A673 (cell line): ENCODE data around the gene ANKRD28.

Experiments used
- EZH2 ChIP-seq: fragments of 200-600 bp; sonication (generic); IDR thresholded peaks from 2 replicates; pipeline ENCODE4 v1.6.1; 2017; ENCODE audit warnings: borderline replicate concordance, low read depth, mild to moderate bottlenecking, mixed read lengths, antibody characterized with exemption, low read length; ENCODE audit not compliant: poor library complexity, severe bottlenecking
- TF ChIP-seq, protein P1 (sequence below): fragments of 300-800, 200-600 bp; sonication (generic); conservative IDR thresholded peaks from 2 replicates; pipeline ENCODE4 v1.5.1; 2017; ENCODE audit warnings: low read depth, mild to moderate bottlenecking, antibody characterized with exemption, low read length, moderate library complexity, mixed read lengths

DNA sequence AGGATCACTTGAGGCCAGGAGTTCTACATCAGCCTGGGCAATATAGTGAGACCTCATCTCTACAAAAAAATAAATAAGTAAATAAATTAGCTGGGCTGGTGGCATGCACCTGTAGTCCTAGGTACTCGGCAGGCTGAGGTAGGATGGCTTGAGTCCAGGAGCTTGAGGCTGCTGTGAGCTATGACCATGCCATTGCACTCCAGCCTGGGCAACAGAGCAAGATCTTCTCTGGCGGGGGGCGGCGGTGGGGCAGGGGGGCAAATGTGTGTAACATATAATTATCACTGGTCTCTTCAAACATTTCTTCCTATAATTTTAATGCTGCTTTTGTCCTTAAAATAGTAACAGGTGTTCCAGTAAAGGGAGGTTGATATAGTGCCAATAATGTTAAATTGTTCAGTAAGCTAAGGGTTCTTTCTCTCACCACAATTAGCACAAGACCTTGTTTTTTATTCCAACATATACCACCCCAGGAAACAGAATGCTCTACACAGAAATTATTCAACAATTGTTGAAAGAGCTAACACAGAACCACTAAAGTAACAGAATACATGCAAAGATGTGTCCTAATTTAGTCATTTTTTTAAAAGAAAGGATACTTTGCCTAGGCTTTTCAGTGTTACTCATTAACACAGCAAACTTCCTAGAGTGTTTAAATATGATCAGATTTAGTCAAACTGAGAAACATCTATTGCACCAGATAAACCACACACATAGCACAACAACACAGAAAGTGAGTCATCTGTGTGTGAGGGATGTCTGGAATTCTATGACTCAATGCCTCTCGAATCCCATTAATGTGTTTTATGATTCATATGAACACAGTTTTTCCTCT, 29.1 kb downstream of the ANKRD28 start:
- TF ChIP-seq, protein P1, sequence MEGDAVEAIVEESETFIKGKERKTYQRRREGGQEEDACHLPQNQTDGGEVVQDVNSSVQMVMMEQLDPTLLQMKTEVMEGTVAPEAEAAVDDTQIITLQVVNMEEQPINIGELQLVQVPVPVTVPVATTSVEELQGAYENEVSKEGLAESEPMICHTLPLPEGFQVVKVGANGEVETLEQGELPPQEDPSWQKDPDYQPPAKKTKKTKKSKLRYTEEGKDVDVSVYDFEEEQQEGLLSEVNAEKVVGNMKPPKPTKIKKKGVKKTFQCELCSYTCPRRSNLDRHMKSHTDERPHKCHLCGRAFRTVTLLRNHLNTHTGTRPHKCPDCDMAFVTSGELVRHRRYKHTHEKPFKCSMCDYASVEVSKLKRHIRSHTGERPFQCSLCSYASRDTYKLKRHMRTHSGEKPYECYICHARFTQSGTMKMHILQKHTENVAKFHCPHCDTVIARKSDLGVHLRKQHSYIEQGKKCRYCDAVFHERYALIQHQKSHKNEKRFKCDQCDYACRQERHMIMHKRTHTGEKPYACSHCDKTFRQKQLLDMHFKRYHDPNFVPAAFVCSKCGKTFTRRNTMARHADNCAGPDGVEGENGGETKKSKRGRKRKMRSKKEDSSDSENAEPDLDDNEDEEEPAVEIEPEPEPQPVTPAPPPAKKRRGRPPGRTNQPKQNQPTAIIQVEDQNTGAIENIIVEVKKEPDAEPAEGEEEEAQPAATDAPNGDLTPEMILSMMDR, result no peak
- no peak for TF ChIP-seq EZH2
